DND-41 (cell line): Measurements from ENCODE around the gene FGF13.

Experiments
- ATAC-seq: fragments of 200-7000 bp; cut with Tn5 transposase; 3 replicates; pipeline ENCODE4 v1.9.1; 2021; ENCODE audit warnings: low read depth; ENCODE audit not compliant: insufficient read depth
- DNase-seq: peaks from one replicate; pipeline ENCODE4 v3.0.0-alpha.2; 2020
- H2AFZ ChIP-seq: 2 replicates; pipeline ENCODE4 v1.6.0; 2012; ENCODE audit warnings: low read depth, low read length
- H3K27ac ChIP-seq: 2 replicates; pipeline ENCODE4 v1.5.1; 2012; ENCODE audit warnings: low read length, inconsistent platforms
- H3K27me3 ChIP-seq: fragments of 200-600 bp; sonication (generic); 2 replicates; pipeline ENCODE4 v1.6.0; 2012; ENCODE audit warnings: low read length, mild to moderate bottlenecking, inconsistent platforms; ENCODE audit not compliant: insufficient read depth, poor library complexity
- H3K36me3 ChIP-seq: 2 replicates; pipeline ENCODE4 v1.5.1; 2012; ENCODE audit warnings: low read length, inconsistent platforms; ENCODE audit not compliant: insufficient read depth
- H3K4me1 ChIP-seq: 2 replicates; pipeline ENCODE4 v1.5.1; 2012; ENCODE audit warnings: mild to moderate bottlenecking, low read length; ENCODE audit not compliant: insufficient read depth
- H3K4me2 ChIP-seq: 2 replicates; pipeline ENCODE4 v1.6.0; 2012; ENCODE audit warnings: mild to moderate bottlenecking, moderate library complexity, low read length, inconsistent platforms; ENCODE audit not compliant: insufficient read depth
- H3K4me3 ChIP-seq, 2 experiments: fragments of 200-600 bp in 1 of 2; shearing (Covaris generic) in 1 of 2; 2 replicates each; pipeline ENCODE4 v1.5.1; 2012 to 2016; ENCODE audit warnings: inconsistent platforms in 2 of 2, low read length in 2 of 2, mild to moderate bottlenecking in 2 of 2, low read depth in 1 of 2, moderate library complexity in 1 of 2
- H3K79me2 ChIP-seq: 2 replicates; pipeline ENCODE4 v1.6.0; 2012; ENCODE audit warnings: low read length, inconsistent platforms; ENCODE audit not compliant: insufficient read depth
- H3K9ac ChIP-seq: 2 replicates; pipeline ENCODE4 v1.6.0; 2012; ENCODE audit warnings: low read depth, mild to moderate bottlenecking, inconsistent platforms, low read length, moderate library complexity
- H3K9me3 ChIP-seq: 2 replicates; pipeline ENCODE4 v1.5.1; 2012; ENCODE audit warnings: low read length, moderate library complexity, mild to moderate bottlenecking, inconsistent platforms; ENCODE audit not compliant: insufficient read depth, severe bottlenecking
- H4K20me1 ChIP-seq: 2 replicates; pipeline ENCODE4 v1.6.0; 2012; ENCODE audit warnings: low read length; ENCODE audit not compliant: insufficient read depth
- EZH2 ChIP-seq: IDR thresholded peaks from 3 replicates; pipeline ENCODE4 v1.6.1; 2012; ENCODE audit warnings: borderline replicate concordance, low read depth, mild to moderate bottlenecking, moderate library complexity, low read length, inconsistent platforms; ENCODE audit not compliant: severe bottlenecking
- TF ChIP-seq, protein P1 (sequence below): IDR thresholded peaks from 2 replicates; pipeline ENCODE4 v1.5.1; 2012; ENCODE audit warnings: borderline replicate concordance, low read length, moderate library complexity, mild to moderate bottlenecking; ENCODE audit not compliant: poor library complexity, severe bottlenecking; ENCODE audit errors: extremely low read depth

Gene FGF13

DNA sequence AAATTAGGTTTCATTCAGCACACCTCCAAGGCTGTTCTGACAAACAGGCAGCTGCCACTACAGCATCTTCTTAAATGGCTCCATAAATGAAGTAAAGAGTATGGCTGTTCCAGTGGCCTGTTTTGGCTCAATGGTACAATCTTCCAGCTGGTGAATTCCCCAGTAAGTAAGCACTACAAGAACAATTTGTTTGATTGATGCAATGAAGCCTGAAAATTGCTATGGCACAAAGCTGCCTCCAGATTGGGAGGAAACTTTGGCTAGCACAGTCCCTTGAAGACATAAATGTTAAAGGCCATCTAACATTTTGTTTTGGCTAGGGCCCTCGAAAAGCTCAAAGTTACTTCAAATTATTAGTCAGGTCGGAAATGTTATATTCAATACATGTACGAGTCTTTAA lies 47.5 kb downstream of the FGF13 start:
- no peaks in the 10 kb centered on the region for H3K79me2 ChIP-seq
- DNase-seq = no peak
- no peak overlapping the region for H3K27ac ChIP-seq
- no peaks in the 10 kb centered on the region for H4K20me1 ChIP-seq
- no peaks in the 10 kb centered on the region for H3K27me3 ChIP-seq
- H3K4me3 ChIP-seq = no peak overlapping the region
- TF ChIP-seq, protein P1, sequence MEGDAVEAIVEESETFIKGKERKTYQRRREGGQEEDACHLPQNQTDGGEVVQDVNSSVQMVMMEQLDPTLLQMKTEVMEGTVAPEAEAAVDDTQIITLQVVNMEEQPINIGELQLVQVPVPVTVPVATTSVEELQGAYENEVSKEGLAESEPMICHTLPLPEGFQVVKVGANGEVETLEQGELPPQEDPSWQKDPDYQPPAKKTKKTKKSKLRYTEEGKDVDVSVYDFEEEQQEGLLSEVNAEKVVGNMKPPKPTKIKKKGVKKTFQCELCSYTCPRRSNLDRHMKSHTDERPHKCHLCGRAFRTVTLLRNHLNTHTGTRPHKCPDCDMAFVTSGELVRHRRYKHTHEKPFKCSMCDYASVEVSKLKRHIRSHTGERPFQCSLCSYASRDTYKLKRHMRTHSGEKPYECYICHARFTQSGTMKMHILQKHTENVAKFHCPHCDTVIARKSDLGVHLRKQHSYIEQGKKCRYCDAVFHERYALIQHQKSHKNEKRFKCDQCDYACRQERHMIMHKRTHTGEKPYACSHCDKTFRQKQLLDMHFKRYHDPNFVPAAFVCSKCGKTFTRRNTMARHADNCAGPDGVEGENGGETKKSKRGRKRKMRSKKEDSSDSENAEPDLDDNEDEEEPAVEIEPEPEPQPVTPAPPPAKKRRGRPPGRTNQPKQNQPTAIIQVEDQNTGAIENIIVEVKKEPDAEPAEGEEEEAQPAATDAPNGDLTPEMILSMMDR = no peak
- TF ChIP-seq EZH2 = no peak
- no peak overlapping the region for H3K4me2 ChIP-seq
- no peak overlapping the region for H2AFZ ChIP-seq
- no peaks in the 10 kb centered on the region for H3K9me3 ChIP-seq
- no peak overlapping the region for H3K9ac ChIP-seq
- ATAC-seq = no peak
- H3K4me1 ChIP-seq = no peaks in the 10 kb centered on the region
- no peaks in the 10 kb centered on the region for H3K36me3 ChIP-seq

GRCh38 chrX:138651494-138651893 lies 60.0 kb downstream of the FGF13 start:
- H3K4me1 ChIP-seq = no peaks in the 10 kb centered on the region
- no peak overlapping the region for H3K27ac ChIP-seq
- H4K20me1 ChIP-seq = no peaks in the 10 kb centered on the region
- H3K4me2 ChIP-seq = no peak overlapping the region
- H3K9me3 ChIP-seq = no peaks in the 10 kb centered on the region
- H2AFZ ChIP-seq = no peak overlapping the region
- no peak for TF ChIP-seq EZH2
- TF ChIP-seq, protein P1 = no peak
- no peaks in the 10 kb centered on the region for H3K79me2 ChIP-seq
- ATAC-seq = no peak
- no peak overlapping the region for H3K9ac ChIP-seq
- H3K36me3 ChIP-seq = no peaks in the 10 kb centered on the region
- H3K27me3 ChIP-seq = no peaks in the 10 kb centered on the region
- no peak for DNase-seq
- H3K4me3 ChIP-seq = no peak overlapping the region

GRCh38 chrX:138648568-138648967 lies 62.9 kb downstream of the FGF13 start:
- DNase-seq = no peak
- Histone ChIP-seq H4K20me1 (no peaks in the 10 kb centered on the region), H3K4me2 (no peak overlapping the region), H3K27me3 (no peaks in the 10 kb centered on the region), H3K27ac (no peak overlapping the region), H3K9me3 (no peaks in the 10 kb centered on the region), H2AFZ (no peak overlapping the region), H3K9ac (no peak overlapping the region), H3K4me3 (no peak overlapping the region), H3K4me1 (no peaks in the 10 kb centered on the region), H3K36me3 (no peaks in the 10 kb centered on the region), H3K79me2 (no peaks in the 10 kb centered on the region)
- TF ChIP-seq EZH2 = no peak
- TF ChIP-seq, protein P1 = no peak
- ATAC-seq = no peak

GRCh38 chrX:138638996-138639395 lies 72.5 kb downstream of the FGF13 start:
- Histone ChIP-seq H3K4me2 (no peak overlapping the region), H3K36me3 (no peaks in the 10 kb centered on the region), H2AFZ (no peak overlapping the region), H3K4me1 (no peaks in the 10 kb centered on the region), H3K9ac (no peak overlapping the region), H3K27ac (no peak overlapping the region), H3K9me3 (no peaks in the 10 kb centered on the region), H3K27me3 (no peaks in the 10 kb centered on the region), H4K20me1 (no peaks in the 10 kb centered on the region), H3K4me3 (no peak overlapping the region), H3K79me2 (no peaks in the 10 kb centered on the region)
- DNase-seq (no peak), ATAC-seq (no peak)
- TF ChIP-seq, protein P1 = no peak
- no peak for TF ChIP-seq EZH2
